Activated CD8-positive, alpha-beta memory T cell treated with anti-CD3 and anti-CD28 coated beads, Interleukin-2, amount 50 U/mL, for 24 hours (primary cell): Measurements from ENCODE around the gene ARHGAP10.

Experiments used
- DNase-seq: peaks from one replicate; pipeline ENCODE4 v3.0.0-alpha.2; 2020; ENCODE audit errors: extremely low read depth

Gene ARHGAP10

DNA sequence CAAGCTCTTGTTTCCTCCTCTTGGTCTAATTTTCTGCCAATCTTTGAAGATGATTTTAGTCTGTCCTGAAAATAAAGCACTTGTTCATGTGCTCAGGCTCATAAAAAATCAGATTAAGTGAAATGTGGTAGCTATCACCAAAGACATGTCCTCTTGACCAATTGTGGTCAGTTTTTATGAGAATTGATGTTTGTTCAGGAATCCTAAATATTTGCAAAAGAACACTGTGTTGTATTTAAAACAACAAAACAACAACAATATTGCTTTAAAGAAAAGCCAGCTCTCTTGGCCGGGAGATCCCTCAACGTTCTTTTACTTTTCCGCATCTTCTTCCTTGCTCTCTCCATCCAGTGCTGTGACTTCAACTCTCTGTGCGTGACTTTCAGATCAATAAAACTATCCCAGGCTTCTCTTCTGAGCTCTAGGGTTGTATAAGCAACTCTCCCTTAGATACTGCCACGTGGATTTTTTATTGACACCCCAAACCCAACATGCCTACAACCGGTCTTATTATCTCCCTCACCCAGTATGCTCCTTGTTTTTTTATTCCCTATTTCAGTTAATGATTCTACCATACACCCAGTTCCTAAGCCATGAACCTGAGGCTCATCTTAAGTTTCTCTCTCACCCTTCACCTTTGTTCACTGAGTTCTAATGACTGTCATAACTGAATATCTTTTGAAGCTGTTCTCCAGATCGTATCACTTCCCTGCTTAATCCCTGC lies 309.9 kb downstream of the ARHGAP10 start:
- DNase-seq: no peak

DNA sequence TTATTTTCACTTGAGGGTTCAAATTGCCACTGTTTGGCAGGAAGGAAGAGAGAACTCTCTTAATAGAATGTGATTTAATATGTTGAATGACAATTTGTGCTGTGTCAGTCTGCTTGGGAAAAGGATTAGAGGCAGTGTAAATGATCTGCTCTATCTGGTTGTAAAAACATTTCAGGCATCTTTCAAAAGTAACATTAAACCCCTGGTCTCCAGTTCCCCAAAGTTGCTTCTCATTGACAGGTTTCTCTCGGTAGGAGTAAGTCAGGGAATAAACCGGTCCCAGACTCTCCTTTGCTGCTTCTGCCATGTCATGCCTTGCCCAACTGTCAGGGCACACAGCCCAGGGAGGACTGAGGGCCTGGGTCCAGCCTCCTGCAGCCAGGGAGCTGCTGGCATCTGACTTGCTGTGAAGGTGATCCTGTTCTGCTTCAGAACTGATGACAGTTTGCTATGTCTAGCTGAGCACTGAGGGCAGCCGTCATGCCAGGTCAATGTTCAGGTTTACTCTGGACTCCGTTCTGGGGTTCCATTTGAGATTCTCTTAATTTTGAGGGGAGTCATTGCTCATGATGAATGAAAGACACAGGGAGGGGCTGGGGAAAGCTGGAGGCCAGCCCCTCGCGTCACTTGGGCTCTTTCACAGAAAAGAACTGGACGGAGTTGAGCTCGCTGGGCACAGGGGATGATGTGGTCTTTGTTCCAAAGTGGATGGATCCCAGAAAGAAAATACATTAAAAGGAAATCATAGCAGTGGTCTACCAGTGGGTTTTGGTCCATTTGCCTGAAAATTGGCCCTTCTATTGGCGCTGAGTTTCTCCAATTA lies 312.4 kb downstream of the ARHGAP10 start:
- DNase-seq: no peak

GRCh38 chr4:148044912-148045352 lies 313.0 kb downstream of the ARHGAP10 start:
- DNase-seq: no peak

- no peak for DNase-seq
Observed at GRCh38 chr4:148048598-148048997, 316.7 kb downstream of the ARHGAP10 start.

GRCh38 chr4:148051403-148051802 lies 319.5 kb downstream of the ARHGAP10 start:
- DNase-seq: no peak

DNA sequence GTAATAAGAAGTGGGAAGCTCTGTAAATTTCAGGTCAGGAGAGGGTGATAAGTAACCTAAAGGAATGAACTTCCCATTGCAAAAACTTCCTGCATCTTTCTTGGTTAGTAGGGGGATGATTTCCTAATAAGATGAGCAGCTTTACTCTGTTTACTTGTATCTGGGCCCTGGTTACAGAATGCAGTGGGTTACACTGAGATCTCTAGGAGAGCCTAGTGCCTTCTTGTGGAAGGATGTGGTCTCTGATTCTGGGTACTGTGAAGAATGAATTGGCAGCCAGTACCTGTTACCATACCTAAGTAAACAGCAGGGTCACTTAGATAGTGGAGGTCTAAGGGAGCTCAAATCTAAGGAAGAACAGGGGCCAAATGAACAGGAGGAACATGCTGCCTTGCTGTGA lies 320.6 kb downstream of the ARHGAP10 start:
- DNase-seq: no peak

DNA sequence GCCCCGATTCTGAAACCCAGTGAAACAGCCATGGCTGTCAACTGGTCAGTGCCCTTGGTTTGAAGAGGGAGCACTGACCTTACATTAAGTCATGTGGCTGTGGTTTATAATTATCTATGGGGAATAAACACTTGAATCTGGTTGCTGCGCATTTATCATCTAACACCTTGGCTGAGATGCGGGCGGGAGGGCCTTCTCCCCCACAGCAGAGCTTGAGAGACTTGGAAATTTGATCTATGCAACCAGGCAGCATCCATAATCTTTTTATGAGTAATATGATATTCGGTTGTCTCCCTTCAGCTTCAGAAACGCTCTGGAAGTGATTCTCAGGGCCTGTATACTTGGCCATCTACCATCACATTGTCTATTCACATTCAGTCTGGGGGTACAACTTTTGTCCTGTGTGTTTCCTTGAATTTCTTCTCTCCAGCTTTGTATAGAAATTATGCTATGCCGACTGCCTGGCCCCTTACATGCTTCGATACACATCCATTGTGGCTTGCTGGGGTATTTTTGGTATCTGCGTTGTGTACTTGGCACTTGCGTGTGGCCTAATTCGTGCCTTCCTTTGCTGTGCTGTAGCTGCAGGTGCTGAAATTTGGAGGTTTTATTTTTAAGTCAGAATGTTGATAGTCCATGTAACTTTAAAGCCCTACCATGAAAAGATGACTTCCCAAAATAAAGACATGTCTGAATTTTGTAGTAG lies 321.6 kb downstream of the ARHGAP10 start:
- no peak for DNase-seq

- no peak for DNase-seq
Observed at GRCh38 chr4:148054275-148054674, 322.4 kb downstream of the ARHGAP10 start.

- no peak for DNase-seq
Observed at GRCh38 chr4:148055844-148056243, 324.0 kb downstream of the ARHGAP10 start.

GRCh38 chr4:148056879-148057278 lies 325.0 kb downstream of the ARHGAP10 start:
- peak; percentile 57 for DNase-seq

GRCh38 chr4:148057516-148057915 lies 325.6 kb downstream of the ARHGAP10 start:
- no peak for DNase-seq

- no peak for DNase-seq
Observed at GRCh38 chr4:148057984-148058859, 326.3 kb downstream of the ARHGAP10 start.

DNA sequence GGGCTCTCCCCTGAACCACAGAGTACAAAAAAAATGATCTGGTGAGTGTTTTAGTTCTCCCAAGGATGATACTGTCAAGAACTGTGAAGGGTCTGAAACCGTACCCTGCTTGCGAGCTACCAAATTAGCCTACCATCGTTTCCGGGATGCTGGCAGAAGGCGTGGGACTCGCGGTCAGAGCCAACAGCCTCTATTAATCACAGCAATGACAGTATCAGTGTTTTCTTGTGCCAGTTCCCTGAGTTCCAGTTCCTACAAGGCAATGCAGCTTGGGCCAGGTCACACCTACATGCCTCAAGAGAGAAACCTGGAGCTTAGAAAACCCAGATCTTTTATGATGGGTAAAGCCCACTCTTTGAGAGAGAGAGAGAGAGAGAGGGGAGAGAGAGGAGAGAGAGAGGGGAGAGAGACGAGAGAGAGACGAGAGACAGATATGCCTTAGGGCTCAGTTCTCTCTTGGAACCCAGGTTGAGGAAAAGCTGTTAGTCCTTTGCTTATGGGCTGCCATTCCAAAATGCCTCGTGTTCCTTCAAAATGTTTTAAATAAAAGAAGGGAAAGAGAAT lies 327.8 kb downstream of the ARHGAP10 start:
- DNase-seq: no peak

- DNase-seq: no peak
Observed at GRCh38 chr4:148060264-148061140, 328.6 kb downstream of the ARHGAP10 start.

DNA sequence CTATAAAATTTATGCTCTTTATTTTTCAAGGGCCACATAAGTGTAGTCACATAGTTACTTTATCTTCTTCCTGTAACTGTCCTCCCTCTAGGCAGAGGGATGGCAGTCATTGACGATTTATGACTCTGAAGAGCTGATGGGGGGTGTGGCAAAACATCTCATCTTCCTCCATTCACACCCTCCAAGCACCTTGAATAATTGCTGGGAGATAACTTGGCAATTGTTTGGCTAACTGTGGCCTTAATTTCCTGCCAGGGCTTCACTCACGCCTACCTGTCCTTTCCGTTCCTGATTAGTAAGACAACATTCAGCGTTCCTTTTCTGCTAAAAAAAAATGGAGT lies 329.2 kb downstream of the ARHGAP10 start:
- DNase-seq: no peak

- DNase-seq: no peak
Observed at GRCh38 chr4:148061795-148062194, 329.9 kb downstream of the ARHGAP10 start.

GRCh38 chr4:148062301-148062950 lies 330.5 kb downstream of the ARHGAP10 start:
- DNase-seq: no peak

DNA sequence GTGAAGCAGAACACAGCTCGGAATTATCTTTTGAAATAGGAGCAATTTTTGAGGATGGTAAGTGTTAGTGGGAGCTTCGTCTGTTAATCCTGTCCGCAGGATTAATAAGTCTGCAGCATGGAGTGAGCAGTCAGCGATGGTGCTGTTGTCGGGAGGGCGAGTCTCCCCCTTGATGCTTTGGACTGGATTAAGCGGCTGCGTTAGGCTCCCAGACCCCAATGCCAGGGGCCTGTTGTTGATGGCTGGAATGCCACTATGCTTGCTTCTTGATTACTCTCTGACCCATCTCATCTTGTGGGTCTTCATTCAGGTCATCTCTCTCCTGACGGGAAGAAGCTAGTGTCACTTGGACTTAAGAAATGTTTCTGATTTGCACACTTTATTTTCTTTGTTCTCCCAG lies 332.6 kb downstream of the ARHGAP10 start:
- DNase-seq: no peak

DNA sequence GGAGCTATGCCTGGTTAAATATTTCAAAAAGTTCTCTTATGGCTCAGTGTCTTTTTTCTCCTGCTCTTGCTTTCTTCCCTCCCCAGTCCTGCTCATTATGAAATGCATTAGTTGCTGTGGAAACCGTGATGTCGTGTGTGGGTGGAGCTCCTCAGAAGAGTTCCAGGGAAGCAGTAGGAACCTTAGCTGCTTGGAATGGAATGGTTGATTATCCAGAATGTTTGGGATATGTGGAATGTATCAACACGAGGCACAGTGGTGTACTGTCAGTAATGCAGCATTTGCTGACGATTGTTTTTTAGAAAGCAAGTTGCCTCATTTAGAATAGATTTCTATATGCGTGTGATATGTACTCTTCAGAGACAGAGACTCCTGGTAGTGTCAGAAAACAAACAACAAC lies 333.2 kb downstream of the ARHGAP10 start:
- no peak for DNase-seq
